ENCODE measurements around the gene PSMD9. TPM values are rescaled to one million over a fixed set of nuclear protein-coding genes. Genes with fewer than 3 reads are reported as not detected.
"Not testable (repeated sequence)": the region's sequence is repeated elsewhere in the genome, so short reads cannot be mapped to it uniquely, and the experiment has no call there.

The PSMD9 gene
- total RNA-seq, 2 experiments from 2014 or later = 89.2 to 142 TPM

DNA sequence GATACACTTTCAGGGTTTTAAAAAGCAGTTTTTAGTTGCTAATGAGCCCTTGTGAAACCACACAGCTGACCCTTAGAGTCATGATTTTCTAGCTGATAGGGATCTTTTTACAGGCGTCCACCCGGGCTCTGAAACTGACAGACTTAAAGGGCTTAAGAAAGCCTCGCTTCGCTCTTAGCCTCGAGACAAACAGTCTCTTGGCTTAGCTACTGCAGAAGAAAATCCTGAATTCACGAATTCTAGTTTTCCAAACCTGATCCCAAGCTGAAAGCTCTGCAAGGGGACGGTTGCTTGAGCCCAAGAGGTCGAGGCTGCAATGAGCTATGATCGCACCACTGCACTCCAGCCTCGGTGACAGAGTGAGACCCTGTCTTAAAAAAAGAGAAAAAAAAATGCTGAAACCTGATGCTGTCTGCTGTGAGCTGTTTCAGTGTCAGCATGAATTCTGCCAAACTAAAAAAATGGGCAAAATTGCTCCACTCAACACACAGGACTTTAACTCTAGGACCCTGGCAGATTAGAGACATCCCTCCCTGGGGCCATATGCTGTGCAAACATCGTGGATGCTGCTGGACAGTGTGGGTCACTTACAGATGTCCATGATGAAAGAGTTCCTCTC is 26.8 kb upstream of the PSMD9 start:
- H3K9me3 ChIP-seq (ENCODE audit: low read length) = no peaks in the 10 kb centered on the region
- ChIA-PET POLR2A (interaction anchor here (0.6 to 0.8 kb wide), 3 partner anchors 19 to 263 kb away, joined by 3 read pairs; no protein-coding TSS in a partner anchor), CTCF (ENCODE audit: unreplicated experiment) (no interaction called here)
- no peak overlapping the region for H3K4me3 ChIP-seq (ENCODE audit: low read depth, low read length, poor library complexity, severe bottlenecking)
- no peak overlapping the region for H3K27ac ChIP-seq (ENCODE audit: low read depth, low read length, poor library complexity, severe bottlenecking)
- H3K36me3 ChIP-seq (ENCODE audit: insufficient read depth, low read length) = no peaks in the 10 kb centered on the region
- peaks cover 4% of the 10 kb centered on the region for H3K4me1 ChIP-seq (ENCODE audit: insufficient read depth, low read length, poor library complexity, severe bottlenecking)
- H3K9me2 ChIP-seq (ENCODE audit: insufficient read depth, low read length) = no peaks in the 10 kb centered on the region
- intact Hi-C loops (cut with micrococcal nuclease; ENCODE audit: unreplicated experiment) = no loop called here
- no TSS peak for BruUV-seq (replicated peaks)
- H2AFZ ChIP-seq (ENCODE audit: low read length) = no peak overlapping the region
- H3K79me2 ChIP-seq (ENCODE audit: insufficient read depth, low read depth, low read length) = no peaks in the 10 kb centered on the region
- no peaks in the 10 kb centered on the region for H4K20me1 ChIP-seq (ENCODE audit: insufficient read depth, low read length)
- H3K4me2 ChIP-seq (ENCODE audit: low read length) = no peak overlapping the region
- no peak for DNase-seq (ENCODE audit: low spot score)
- TF ChIP-seq, protein P1, sequence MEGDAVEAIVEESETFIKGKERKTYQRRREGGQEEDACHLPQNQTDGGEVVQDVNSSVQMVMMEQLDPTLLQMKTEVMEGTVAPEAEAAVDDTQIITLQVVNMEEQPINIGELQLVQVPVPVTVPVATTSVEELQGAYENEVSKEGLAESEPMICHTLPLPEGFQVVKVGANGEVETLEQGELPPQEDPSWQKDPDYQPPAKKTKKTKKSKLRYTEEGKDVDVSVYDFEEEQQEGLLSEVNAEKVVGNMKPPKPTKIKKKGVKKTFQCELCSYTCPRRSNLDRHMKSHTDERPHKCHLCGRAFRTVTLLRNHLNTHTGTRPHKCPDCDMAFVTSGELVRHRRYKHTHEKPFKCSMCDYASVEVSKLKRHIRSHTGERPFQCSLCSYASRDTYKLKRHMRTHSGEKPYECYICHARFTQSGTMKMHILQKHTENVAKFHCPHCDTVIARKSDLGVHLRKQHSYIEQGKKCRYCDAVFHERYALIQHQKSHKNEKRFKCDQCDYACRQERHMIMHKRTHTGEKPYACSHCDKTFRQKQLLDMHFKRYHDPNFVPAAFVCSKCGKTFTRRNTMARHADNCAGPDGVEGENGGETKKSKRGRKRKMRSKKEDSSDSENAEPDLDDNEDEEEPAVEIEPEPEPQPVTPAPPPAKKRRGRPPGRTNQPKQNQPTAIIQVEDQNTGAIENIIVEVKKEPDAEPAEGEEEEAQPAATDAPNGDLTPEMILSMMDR (conservative IDR thresholded peaks at IDR 0.05; ENCODE audit: low read length) = no peak
- TF ChIP-seq EZH2phosphoT487 (IDR thresholded peaks at IDR 0.05; ENCODE audit: borderline replicate concordance, low read depth, low read length) = no peak

DNA sequence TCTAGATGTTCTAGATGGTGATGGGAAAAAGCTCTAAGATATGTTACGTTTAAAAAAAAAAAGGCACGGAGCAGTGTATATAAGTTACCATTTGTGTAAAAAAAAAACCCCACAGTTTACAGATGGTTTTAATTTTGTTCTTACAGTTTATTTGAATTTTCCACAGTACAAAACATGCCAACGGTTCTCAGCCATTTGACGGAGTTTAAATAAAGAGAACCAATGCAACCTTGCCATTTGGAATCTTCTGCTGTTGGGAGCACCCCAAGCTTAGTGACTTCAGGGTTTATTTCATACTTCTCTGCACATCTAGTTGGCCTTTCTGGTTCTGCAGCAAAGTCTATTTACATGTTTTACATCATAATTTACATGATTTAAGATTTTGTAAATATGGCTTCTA is 22.3 kb upstream of the PSMD9 start:
- no peak overlapping the region for H3K27ac ChIP-seq (ENCODE audit: low read depth, low read length, poor library complexity, severe bottlenecking)
- H3K4me3 ChIP-seq (ENCODE audit: low read depth, low read length, poor library complexity, severe bottlenecking) = no peak overlapping the region
- no peak for DNase-seq (ENCODE audit: low spot score)
- H2AFZ ChIP-seq (ENCODE audit: low read length) = no peak overlapping the region
- intact Hi-C loops (cut with micrococcal nuclease; ENCODE audit: unreplicated experiment) = no loop called here
- POLR2A ChIA-PET = interaction anchor here (0.6 to 1.2 kb wide), 4 partner anchors 29 to 1639 kb away, joined by 3 to 4 read pairs (median 4); no protein-coding TSS in a partner anchor
- TF ChIP-seq, protein P1 (conservative IDR thresholded peaks at IDR 0.05; ENCODE audit: low read length) = no peak
- BruUV-seq (replicated peaks) = no TSS peak
- no peaks in the 10 kb centered on the region for H3K4me1 ChIP-seq (ENCODE audit: insufficient read depth, low read length, poor library complexity, severe bottlenecking)
- H4K20me1 ChIP-seq (ENCODE audit: insufficient read depth, low read length) = no peaks in the 10 kb centered on the region
- H3K79me2 ChIP-seq (ENCODE audit: insufficient read depth, low read depth, low read length) = no peaks in the 10 kb centered on the region
- H3K36me3 ChIP-seq (ENCODE audit: insufficient read depth, low read length) = no peaks in the 10 kb centered on the region
- H3K9me3 ChIP-seq (ENCODE audit: low read length) = no peaks in the 10 kb centered on the region
- no peaks in the 10 kb centered on the region for H3K9me2 ChIP-seq (ENCODE audit: insufficient read depth, low read length)
- H3K4me2 ChIP-seq (ENCODE audit: low read length) = no peak overlapping the region
- CTCF ChIA-PET (ENCODE audit: unreplicated experiment) = no interaction called here

DNA sequence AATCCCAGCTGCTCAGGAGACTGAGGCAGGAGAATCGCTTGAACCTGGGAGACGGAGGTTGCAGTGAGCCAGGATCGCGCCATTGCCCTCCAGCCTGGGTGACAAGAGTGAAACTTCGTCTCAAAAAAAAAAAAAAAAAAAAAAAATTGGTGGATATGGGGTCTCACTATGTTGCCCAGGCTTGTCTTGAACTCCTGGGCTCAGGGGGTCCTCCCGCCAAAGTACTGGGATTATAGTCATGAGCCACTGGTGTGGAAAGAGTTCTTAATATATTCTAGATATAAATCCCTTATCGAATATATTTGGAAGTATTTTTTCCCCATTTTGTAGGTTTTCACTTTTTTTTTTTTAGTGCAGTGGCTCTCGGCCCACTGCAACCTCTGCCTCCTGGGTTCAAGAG is 19.4 kb upstream of the PSMD9 start:
- CTCF ChIA-PET (ENCODE audit: unreplicated experiment); H3K36me3 ChIP-seq (ENCODE audit: insufficient read depth, low read length); H3K79me2 ChIP-seq (ENCODE audit: insufficient read depth, low read depth, low read length); H2AFZ ChIP-seq (ENCODE audit: low read length); DNase-seq (ENCODE audit: low spot score); H3K4me3 ChIP-seq (ENCODE audit: low read depth, low read length, poor library complexity, severe bottlenecking); H3K27ac ChIP-seq (ENCODE audit: low read depth, low read length, poor library complexity, severe bottlenecking); BruUV-seq (replicated peaks); H3K9me3 ChIP-seq (ENCODE audit: low read length); H3K4me1 ChIP-seq (ENCODE audit: insufficient read depth, low read length, poor library complexity, severe bottlenecking); intact Hi-C loops (cut with micrococcal nuclease; ENCODE audit: unreplicated experiment); H3K9me2 ChIP-seq (ENCODE audit: insufficient read depth, low read length); H4K20me1 ChIP-seq (ENCODE audit: insufficient read depth, low read length); H3K4me2 ChIP-seq (ENCODE audit: low read length): not testable (repeated sequence)
- POLR2A ChIA-PET = interaction anchor here (0.6 to 1.2 kb wide), 3 partner anchors 44 to 1208 kb away, joined by 3 to 4 read pairs (median 3); no protein-coding TSS in a partner anchor
